ENCODE measurements around the gene IQCK.

Gene IQCK

GRCh38 chr16:19884611-19885450 lies 166.8 kb downstream of the IQCK start, which contains the start of gene GPRC5B:
TSS of gene GPRC5B (minus strand) at chr16:19884848. CDS start at chr16:19872845, 12,003 bp downstream.
- peaks cover 24% of the 10 kb centered on the region; the same call in 1 of the 2 replicates for H3K79me2 ChIP-seq (ENCODE audit: low read length)
- peak within 1 kb of the TSS; percentile 71 for H3K9ac ChIP-seq (ENCODE audit: low read length)
- H3K4me3 ChIP-seq (ENCODE audit: low read length), result peak within 1 kb of the TSS; percentile 77
- H3K4me2 ChIP-seq (ENCODE audit: low read length), result peak within 1 kb of the TSS; percentile 51
- peak within 1 kb of the TSS; percentile 43; the same call in 1 of the 2 replicates for H2AFZ ChIP-seq (ENCODE audit: low read depth, low read length)
- no peaks in the 10 kb centered on the region for H4K20me1 ChIP-seq (ENCODE audit: insufficient read depth, low read length)
- H3K27ac ChIP-seq (ENCODE audit: low read length), result peak within 1 kb of the TSS; percentile 25; the same call in 1 of the 2 replicates
- H3K4me1 ChIP-seq (ENCODE audit: low read length), result peaks cover 31% of the 10 kb centered on the region
- TF ChIP-seq CTCF (IDR thresholded peaks at IDR 0.05; ENCODE audit: low read depth, low read length) (no peak), EZH2phosphoT487 (IDR thresholded peaks at IDR 0.05; ENCODE audit: low read depth) (no peak)
- no peaks in the 10 kb centered on the region for H3K36me3 ChIP-seq (replicated peaks; ENCODE audit: low read depth, low read length)
- no peaks in the 10 kb centered on the region for H3K27me3 ChIP-seq (ENCODE audit: low read depth, low read length)
- no peaks in the 10 kb centered on the region for H3K9me3 ChIP-seq (ENCODE audit: insufficient read depth, low read length)

- TF ChIP-seq CTCF (IDR thresholded peaks at IDR 0.05; ENCODE audit: low read depth, low read length) (no peak), EZH2phosphoT487 (IDR thresholded peaks at IDR 0.05; ENCODE audit: low read depth) (no peak)
- Histone ChIP-seq H3K4me1 (ENCODE audit: low read length) (peaks cover 31% of the 10 kb centered on the region), H3K36me3 (replicated peaks; ENCODE audit: low read depth, low read length) (no peaks in the 10 kb centered on the region), H3K27me3 (ENCODE audit: low read depth, low read length) (no peaks in the 10 kb centered on the region), H3K4me3 (ENCODE audit: low read length) (peak overlapping the region; percentile 32; the same call in 1 of the 2 replicates), H3K9me3 (ENCODE audit: insufficient read depth, low read length) (no peaks in the 10 kb centered on the region), H3K9ac (ENCODE audit: low read length) (peak overlapping the region; percentile 9; the same call in 1 of the 2 replicates), H4K20me1 (ENCODE audit: insufficient read depth, low read length) (no peaks in the 10 kb centered on the region), H3K4me2 (ENCODE audit: low read length) (peak overlapping the region; percentile 53), H2AFZ (ENCODE audit: low read depth, low read length) (peak overlapping the region; percentile 71; the same call in 1 of the 2 replicates), H3K27ac (ENCODE audit: low read length) (no peak overlapping the region), H3K79me2 (ENCODE audit: low read length) (peaks cover 24% of the 10 kb centered on the region; the same call in 1 of the 2 replicates)
Measured at GRCh38 chr16:19885451-19886072, 167.5 kb downstream of the IQCK start.

GRCh38 chr16:19886073-19886941 lies 168.2 kb downstream of the IQCK start:
- TF ChIP-seq EZH2phosphoT487 (IDR thresholded peaks at IDR 0.05; ENCODE audit: low read depth) (no peak), CTCF (IDR thresholded peaks at IDR 0.05; ENCODE audit: low read depth, low read length) (peak; percentile 98)
- peak overlapping the region; percentile 32 for H3K4me3 ChIP-seq (ENCODE audit: low read length)
- peak overlapping the region; percentile 53 for H3K4me2 ChIP-seq (ENCODE audit: low read length)

More at GRCh38 chr16:19886073-19886941, 168.2 kb downstream of the IQCK start:
- H3K9me3 ChIP-seq (ENCODE audit: insufficient read depth, low read length), result no peaks in the 10 kb centered on the region
- no peaks in the 10 kb centered on the region for H3K27me3 ChIP-seq (ENCODE audit: low read depth, low read length)
- no peak overlapping the region for H3K27ac ChIP-seq (ENCODE audit: low read length)
- no peaks in the 10 kb centered on the region for H4K20me1 ChIP-seq (ENCODE audit: insufficient read depth, low read length)
- H3K4me1 ChIP-seq (ENCODE audit: low read length), result peaks cover 31% of the 10 kb centered on the region
- peak overlapping the region; percentile 36 for H3K9ac ChIP-seq (ENCODE audit: low read length)
- peaks cover 24% of the 10 kb centered on the region; the same call in 1 of the 2 replicates for H3K79me2 ChIP-seq (ENCODE audit: low read length)
- no peaks in the 10 kb centered on the region for H3K36me3 ChIP-seq (replicated peaks; ENCODE audit: low read depth, low read length)
- H2AFZ ChIP-seq (ENCODE audit: low read depth, low read length), result peak overlapping the region; percentile 93
